Aorta (tissue), 5 donors: Measurements from ENCODE around the gene PHLDA2. TPM values are rescaled to one million over a fixed set of nuclear protein-coding genes. Genes with fewer than 3 reads are reported as not detected.
A peak's percentile ranks its signal among the peaks of the same experiment; 100 is the strongest.

ENCODE experiments used
- ATAC-seq: fragments of 200-7000 bp; cut with Tn5 transposase; one replicate; pipeline ENCODE4 v1.9.1; 2022; ENCODE audit warnings: moderate library complexity; ENCODE audit not compliant: low FRiP score
- DNase-seq, 2 donors: peaks; one replicate each; pipeline ENCODE4 v3.0.0-alpha.2; 2020
- H3K27ac ChIP-seq, 2 donors: one replicate each; pipeline ENCODE4 v1.5.1; 2013; ENCODE audit warnings: low read length in 2 of 2, mild to moderate bottlenecking in 2 of 2, moderate library complexity in 2 of 2, control low read depth in 1 of 2, inconsistent platforms in 1 of 2, low read depth in 1 of 2
- H3K27me3 ChIP-seq, 2 donors: one replicate each; pipeline ENCODE4 v1.6.1; 2013; ENCODE audit warnings: control low read depth in 1 of 2, low read length in 1 of 2, mild to moderate bottlenecking in 1 of 2, moderate library complexity in 1 of 2; ENCODE audit not compliant: insufficient read depth in 2 of 2, control insufficient read depth in 1 of 2
- H3K36me3 ChIP-seq, 2 donors: one replicate each; pipeline ENCODE4 v1.6.1; 2013; ENCODE audit warnings: control low read depth in 1 of 2, low read length in 1 of 2, mild to moderate bottlenecking in 1 of 2; ENCODE audit not compliant: insufficient read depth in 2 of 2, control insufficient read depth in 1 of 2
- H3K4me1 ChIP-seq, 2 donors: one replicate each; pipeline ENCODE4 v1.6.1; 2013; ENCODE audit warnings: low read length in 2 of 2, control low read depth in 1 of 2, mild to moderate bottlenecking in 1 of 2, moderate library complexity in 1 of 2; ENCODE audit not compliant: insufficient read depth in 2 of 2, control insufficient read depth in 1 of 2
- H3K4me3 ChIP-seq, 2 donors: one replicate each; pipeline ENCODE4 v1.5.1; 2013; ENCODE audit warnings: low read length in 2 of 2, control low read depth in 1 of 2, mild to moderate bottlenecking in 1 of 2
- H3K9me3 ChIP-seq: one replicate; pipeline ENCODE4 v1.6.1; 2013; ENCODE audit warnings: mild to moderate bottlenecking, low read length; ENCODE audit not compliant: control insufficient read depth
- WGBS, 2 donors: extraction: QIAGEN DNeasy Blood & Tissue Kit; methylation state at CpG; one replicate each; pipeline ENCODE4 v1.1.7; 2013; 5-methylcytosine and 5-hydroxymethylcytosine counted together
- intact Hi-C, 2 donors: fragments of 100-400 bp; cut with DNase I; formaldehyde crosslinking; loops; one replicate each; pipeline versions ENCODE4 v1.14.2 to v1.15.0; 2022
- polyA plus RNA-seq, 2 donors: library from polyadenylated mRNA; stranded (reverse); fragments of 200-250 nt; gene quantifications; one replicate each; pipeline ENCODE4 v1.2.3, GENCODE V29; 2013
- total RNA-seq, 2 donors: library from RNA; stranded (reverse); fragmentation: NEBNext Ultra II Directional; extraction: Animal tissue kit (Norgen Biotek cat#: 25700); gene quantifications; one replicate each; pipeline ENCODE4 v1.2.1, GENCODE V29; 2021
- donor health status: healthy with polysubstance abuse.
- donor health status: Bipolar disorder and iron deficiency.
- donor health status: DM: no; HTN: no; CAD: no.
- donor health status: DM: no; HTN: no; CAD: no.
- donor health status: DM: yes; HTN: yes; CAD: no.

The PHLDA2 gene
- total and polyA plus RNA-seq, 4 donors: 6.4 to 17.2 (median 7.2) TPM

DNA sequence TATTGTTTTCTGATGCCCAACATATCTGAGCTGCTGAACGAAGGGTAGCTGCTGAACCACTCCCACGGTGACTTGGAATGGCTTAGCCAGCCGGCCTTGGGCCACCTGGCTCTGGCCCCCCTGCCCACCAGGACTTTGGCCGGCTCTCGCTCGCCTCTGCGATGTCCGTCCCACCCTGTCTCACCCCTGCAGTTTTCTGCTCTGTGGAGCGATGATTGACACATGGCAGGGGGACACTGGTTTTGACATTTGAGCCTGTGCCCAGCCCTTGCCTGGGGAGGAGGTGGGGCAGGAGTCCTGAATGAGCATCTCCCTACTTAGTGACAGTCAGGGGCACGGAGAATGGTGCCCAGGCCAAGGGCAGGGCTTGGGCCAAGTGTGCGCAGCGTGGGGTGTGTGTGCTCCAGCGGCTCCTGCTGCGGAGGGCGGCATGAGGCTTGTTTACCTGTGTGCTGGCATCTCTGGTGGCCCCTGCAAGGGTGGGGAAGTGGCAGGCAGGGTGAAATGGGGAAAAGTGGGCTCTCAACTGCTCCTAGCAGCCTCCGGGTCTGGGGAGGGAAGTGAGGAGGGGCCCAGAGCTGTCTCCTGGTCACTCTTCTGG is 27.9 kb downstream of the PHLDA2 start:
- Histone ChIP-seq H3K4me1 (no peaks in the 10 kb centered on the region), H3K9me3 (no peaks in the 10 kb centered on the region), H3K27me3 (no peaks in the 10 kb centered on the region), H3K27ac (no peak overlapping the region), H3K4me3 (no peak overlapping the region), H3K36me3 (no peaks in the 10 kb centered on the region)
- ATAC-seq (peak; percentile 2), DNase-seq (no peak)
- intact Hi-C loops: no loop called here
- WGBS, 2 donors: 84 to 88% methylated on average over 16 of the region's 16 CpGs

DNA sequence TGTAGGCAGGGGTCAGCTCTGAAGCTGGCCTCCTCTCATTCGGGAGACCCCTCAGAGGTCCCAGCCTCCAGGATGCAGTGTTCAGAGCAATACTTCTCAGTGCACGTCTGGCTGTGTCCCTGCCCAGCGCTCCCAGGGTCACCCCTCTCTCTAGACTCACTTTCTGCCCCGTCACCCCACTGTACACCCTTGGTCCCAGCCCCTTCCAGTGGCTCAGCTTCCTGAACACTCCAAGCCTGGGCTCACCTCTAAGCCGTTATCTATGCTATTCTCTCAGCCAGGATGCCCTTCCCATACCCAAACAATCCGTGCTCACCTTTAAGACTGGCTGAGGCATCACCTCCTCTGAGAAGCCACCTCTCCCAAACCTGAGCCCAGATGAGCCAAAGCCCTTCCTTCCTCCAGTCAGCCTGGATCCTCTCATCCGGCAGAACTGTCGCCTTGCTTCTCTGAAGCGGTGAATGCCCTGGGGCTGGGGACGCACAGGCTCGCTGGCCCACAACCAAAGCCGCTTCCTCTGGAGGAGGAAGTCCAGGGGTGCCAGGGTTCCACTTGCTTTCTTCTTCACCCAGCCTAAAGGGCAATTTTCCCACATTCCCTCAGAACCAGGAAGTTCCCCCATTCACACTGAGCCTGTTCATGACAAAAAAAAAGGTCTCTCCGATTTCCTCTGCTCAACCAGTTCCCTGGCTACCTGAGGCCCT is 30.0 kb downstream of the PHLDA2 start:
- H3K27ac ChIP-seq: no peak overlapping the region
- no peaks in the 10 kb centered on the region for H3K4me1 ChIP-seq
- no peaks in the 10 kb centered on the region for H3K36me3 ChIP-seq
- intact Hi-C loops: no loop called here
- no peaks in the 10 kb centered on the region for H3K27me3 ChIP-seq
- DNase-seq (peak in 1 of 2 donors; percentile 89), ATAC-seq (no peak)
- no peaks in the 10 kb centered on the region for H3K9me3 ChIP-seq
- 87 to 89% methylated on average over 13 of the region's 13 CpGs for WGBS, 2 donors
- H3K4me3 ChIP-seq: no peak overlapping the region

DNA sequence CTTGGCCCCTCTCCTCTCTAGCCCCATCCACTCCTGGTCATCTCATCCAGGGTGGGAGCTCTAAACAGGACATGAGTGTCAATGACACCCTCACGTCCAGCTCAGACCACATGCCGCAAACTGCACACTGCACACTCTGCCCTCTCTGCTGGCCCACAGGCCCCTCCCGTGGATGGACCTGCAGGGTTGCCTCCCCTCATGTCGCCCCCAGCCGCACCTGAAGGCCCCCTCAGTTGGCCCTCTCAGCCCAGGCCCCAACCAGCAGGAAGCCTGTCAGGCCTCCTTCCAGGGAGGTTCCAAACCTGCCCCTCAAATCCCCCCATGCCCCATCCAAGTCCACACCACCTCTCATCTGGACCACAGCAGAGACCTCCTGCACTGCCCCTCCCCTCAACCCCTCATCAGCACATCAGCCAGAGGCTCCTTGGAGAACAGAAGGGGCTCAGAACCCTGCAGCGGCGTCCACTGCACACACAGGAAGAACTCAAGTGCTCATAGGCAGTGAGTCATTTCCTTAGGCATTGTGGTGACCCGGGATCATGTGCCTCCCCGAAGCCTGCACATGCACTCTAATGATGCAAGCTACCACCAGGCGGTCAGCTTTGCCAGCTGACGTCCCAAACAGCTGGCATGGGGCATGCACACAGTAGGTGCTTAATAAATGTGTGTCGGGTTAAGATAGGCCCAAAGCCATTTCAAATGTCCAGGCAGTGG is 30.7 kb downstream of the PHLDA2 start:
- intact Hi-C loops: no loop called here
- DNase-seq (peak in 1 of 2 donors; percentile 87), ATAC-seq (no peak)
- no peaks in the 10 kb centered on the region for H3K36me3 ChIP-seq
- H3K4me3 ChIP-seq: no peak overlapping the region
- H3K9me3 ChIP-seq: no peaks in the 10 kb centered on the region
- H3K27me3 ChIP-seq: no peaks in the 10 kb centered on the region
- no peak overlapping the region for H3K27ac ChIP-seq
- H3K4me1 ChIP-seq: no peaks in the 10 kb centered on the region
- WGBS, 2 donors: 68 to 76% methylated on average over 12 of the region's 12 CpGs

DNA sequence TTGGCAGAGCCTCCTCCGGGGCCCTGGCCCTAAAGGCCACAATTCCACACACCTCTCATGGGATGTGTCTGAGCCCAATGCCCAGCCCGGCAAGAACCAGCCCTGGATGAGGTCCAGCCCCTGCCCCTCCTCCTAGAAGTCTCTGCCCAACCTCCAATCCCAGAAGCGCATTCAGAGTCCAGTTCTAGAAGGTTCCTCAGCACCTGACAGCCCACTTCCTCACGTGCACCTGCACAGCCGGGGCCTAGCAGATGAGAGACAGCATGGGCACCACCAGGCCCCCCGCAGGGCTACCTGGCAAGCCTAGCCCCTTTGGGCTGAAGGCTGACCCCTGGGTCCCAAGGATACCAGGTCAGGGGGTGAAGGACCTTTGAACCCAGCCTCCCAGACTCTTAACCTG is 32.2 kb downstream of the PHLDA2 start:
- ATAC-seq: no peak
- whole genome bisulfite sequencing, 2 donors: 81 to 86% methylated on average over 6 of the region's 6 CpGs
- H3K27me3 ChIP-seq: no peaks in the 10 kb centered on the region

DNA sequence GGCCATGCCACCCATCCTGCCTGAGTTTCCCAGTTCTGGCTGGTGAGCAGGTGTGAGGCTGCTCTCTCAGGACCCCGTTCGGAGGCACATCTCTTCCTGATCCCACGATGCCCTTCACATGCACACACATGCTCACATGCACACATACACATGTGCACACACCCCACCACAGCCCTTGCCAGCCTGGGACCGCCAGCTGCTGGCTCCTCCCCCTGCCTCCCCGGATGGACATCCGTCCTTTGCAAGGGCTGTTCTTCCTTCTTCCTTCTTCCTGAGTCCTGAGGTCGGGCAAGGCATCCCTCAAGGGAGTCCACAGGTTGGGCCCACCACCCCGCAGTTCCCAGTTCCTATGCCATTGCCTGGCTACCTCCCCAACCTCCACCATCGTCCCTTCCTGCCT is 33.2 kb downstream of the PHLDA2 start:
- WGBS, 2 donors: 77 to 81% methylated on average over 9 of the region's 9 CpGs
- Histone ChIP-seq H3K36me3 (no peaks in the 10 kb centered on the region), H3K27ac (no peak overlapping the region), H3K27me3 (no peaks in the 10 kb centered on the region), H3K4me1 (no peaks in the 10 kb centered on the region), H3K9me3 (no peaks in the 10 kb centered on the region), H3K4me3 (no peak overlapping the region)
- ATAC-seq (no peak), DNase-seq (no peak)
- intact Hi-C loops: no loop called here

More for the DNA sequence above, 32.2 kb downstream of the PHLDA2 start:
- H3K27ac ChIP-seq: no peak overlapping the region
- no peaks in the 10 kb centered on the region for H3K36me3 ChIP-seq
- no peaks in the 10 kb centered on the region for H3K4me1 ChIP-seq
- intact Hi-C loops: no loop called here
- no peak overlapping the region for H3K4me3 ChIP-seq
- DNase-seq: no peak
- no peaks in the 10 kb centered on the region for H3K9me3 ChIP-seq

DNA sequence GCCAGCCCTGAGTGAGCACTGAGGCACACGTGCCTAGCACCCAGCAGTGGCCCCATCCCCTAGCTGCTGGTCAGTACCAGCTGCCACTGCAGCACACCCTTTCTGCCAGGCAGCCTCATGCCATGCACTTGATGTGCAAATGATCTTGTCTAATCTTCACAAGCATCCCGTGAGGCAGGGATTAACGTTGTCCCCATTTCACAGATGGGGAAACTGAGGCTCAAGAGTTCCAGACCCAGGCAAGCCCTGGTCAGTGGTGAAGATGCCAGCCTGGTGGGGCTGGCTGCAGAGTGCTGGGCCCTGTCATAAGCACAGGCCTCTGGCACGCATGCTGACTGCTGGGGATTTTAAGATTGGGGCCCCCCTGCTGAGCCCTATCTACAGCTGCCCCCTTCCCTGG is 35.3 kb downstream of the PHLDA2 start:
- no peak overlapping the region for H3K27ac ChIP-seq
- no peak overlapping the region for H3K4me3 ChIP-seq
- ATAC-seq (no peak), DNase-seq (no peak)
- 83 to 94% methylated on average over 4 of the region's 4 CpGs for WGBS, 2 donors
- intact Hi-C loops: no loop called here
- H3K9me3 ChIP-seq: no peaks in the 10 kb centered on the region
- no peaks in the 10 kb centered on the region for H3K27me3 ChIP-seq
- no peaks in the 10 kb centered on the region for H3K36me3 ChIP-seq
- H3K4me1 ChIP-seq: no peaks in the 10 kb centered on the region

DNA sequence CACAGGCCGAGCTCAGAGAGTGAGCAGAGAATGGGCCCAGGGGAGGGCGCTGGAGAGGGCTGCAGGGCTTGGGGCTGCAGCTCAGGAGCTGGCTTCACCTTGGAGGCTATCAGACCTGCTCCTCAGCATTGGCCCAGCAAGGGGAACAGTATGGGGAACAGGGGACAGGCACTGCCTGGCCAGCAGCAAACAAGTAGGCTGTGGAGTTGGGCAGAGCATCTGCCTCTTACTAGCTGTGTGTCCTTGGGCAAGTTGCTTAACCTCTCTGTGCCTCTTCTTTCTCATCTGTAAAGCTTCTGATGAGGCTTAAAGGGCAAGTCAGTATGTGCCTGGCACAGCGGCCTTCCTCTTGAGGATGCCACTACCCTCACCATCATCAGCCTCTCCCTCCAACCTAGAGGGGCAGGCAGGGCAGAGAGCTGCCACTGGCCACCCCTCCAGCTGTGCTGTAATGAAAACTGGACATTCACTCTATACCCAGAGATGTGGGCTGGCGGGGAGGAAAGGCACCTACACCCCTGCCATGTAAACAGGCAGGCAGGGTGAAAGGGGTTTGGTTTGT is 36.2 kb downstream of the PHLDA2 start:
- peak in 1 of 2 donors; percentile 71 for DNase-seq
- intact Hi-C loops: no loop called here
- ATAC-seq: no peak
- H3K4me3 ChIP-seq: no peak overlapping the region
- no peaks in the 10 kb centered on the region for H3K36me3 ChIP-seq
- H3K27ac ChIP-seq: no peak overlapping the region
- H3K9me3 ChIP-seq: no peaks in the 10 kb centered on the region
- WGBS, 2 donors: 58 to 60% methylated on average over 4 of the region's 4 CpGs
- no peaks in the 10 kb centered on the region for H3K4me1 ChIP-seq
- H3K27me3 ChIP-seq: no peaks in the 10 kb centered on the region

DNA sequence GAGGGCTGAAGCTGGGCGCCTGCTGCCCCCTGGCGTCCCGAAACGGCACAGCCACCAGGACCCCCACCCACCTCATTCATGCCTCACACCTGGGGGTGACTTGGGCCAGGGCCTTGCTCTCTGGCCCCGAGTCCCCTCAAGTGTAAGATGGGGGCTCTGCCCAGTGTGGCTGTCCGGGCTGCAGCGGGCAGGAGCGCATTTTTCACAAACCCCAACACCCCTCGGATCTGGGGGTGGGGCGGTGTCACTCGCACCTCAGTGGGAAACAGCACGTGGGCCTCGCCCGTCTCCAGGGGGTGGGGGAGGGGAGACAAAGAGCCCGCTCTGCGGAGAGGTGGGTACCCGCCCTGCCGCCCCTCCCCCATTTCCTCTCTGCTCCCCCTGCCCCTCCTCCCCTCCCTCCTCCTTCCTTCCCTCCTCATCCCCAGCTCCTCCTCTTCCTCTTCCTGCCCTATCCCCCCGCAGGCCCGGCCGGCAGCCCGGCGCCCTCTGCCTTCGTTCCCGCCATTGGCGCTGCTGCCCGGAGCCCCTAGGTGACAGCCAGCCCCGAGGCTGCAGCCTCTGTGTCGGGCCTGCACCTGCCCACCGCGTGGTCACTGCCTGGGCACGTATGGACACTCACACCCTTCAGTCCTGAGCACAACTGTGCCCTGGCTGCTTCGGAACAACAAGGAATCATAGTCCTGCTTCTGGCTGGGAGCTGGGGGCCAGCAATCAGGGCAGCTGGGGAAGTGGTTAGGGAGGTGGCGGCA is 36.8 kb downstream of the PHLDA2 start:
- DNase-seq: peak in 1 of 2 donors; percentile 78
- WGBS, 2 donors: 5 to 6% methylated on average over 33 to 34 of the region's 34 CpGs

More for the DNA sequence above, 36.8 kb downstream of the PHLDA2 start:
- intact Hi-C loops: no loop called here
- no peak overlapping the region for H3K4me3 ChIP-seq
- H3K9me3 ChIP-seq: no peaks in the 10 kb centered on the region
- no peak overlapping the region for H3K27ac ChIP-seq
- ATAC-seq: peak; percentile 70
- H3K27me3 ChIP-seq: no peaks in the 10 kb centered on the region
- H3K4me1 ChIP-seq: no peaks in the 10 kb centered on the region
- no peaks in the 10 kb centered on the region for H3K36me3 ChIP-seq
